HepG2 (cell line): Measurements from ENCODE around the gene GDAP1L1. TPM values are rescaled to one million over a fixed set of nuclear protein-coding genes. Genes with fewer than 3 reads are reported as not detected.

ENCODE experiments used
- CBFB ChIP-seq: sonication (generic); formaldehyde crosslinking; IDR thresholded peaks from 2 replicates; pipeline ENCODE4 v1.4.0; 2020; ENCODE audit warnings: missing genetic modification reagents
- CBX5 ChIP-seq: sonication (generic); formaldehyde crosslinking; IDR thresholded peaks from 2 replicates; pipeline ENCODE4 v1.4.0; 2020; ENCODE audit warnings: missing genetic modification reagents, borderline replicate concordance
- FOSL2 ChIP-seq: sonication (generic); formaldehyde crosslinking; IDR thresholded peaks from 2 replicates; pipeline ENCODE4 v1.4.0; 2020; ENCODE audit warnings: missing genetic modification reagents
- HNF4G ChIP-seq, 2 experiments: sonication (generic) in 1 of 2; formaldehyde crosslinking in 1 of 2; IDR thresholded peaks; 2 replicates each; pipeline versions ENCODE4 v1.4.0 to v1.6.1; 2011 to 2020; ENCODE audit warnings: borderline replicate concordance in 2 of 2, low read depth in 2 of 2, mild to moderate bottlenecking in 2 of 2, low read length in 1 of 2, missing genetic modification reagents in 1 of 2, moderate library complexity in 1 of 2
- MXI1 ChIP-seq: IDR thresholded peaks from 3 replicates; pipeline ENCODE4 v1.6.1; 2012; ENCODE audit warnings: low read depth, low read length, inconsistent platforms, borderline replicate concordance
- MYNN ChIP-seq: sonication (generic); formaldehyde crosslinking; IDR thresholded peaks from 2 replicates; pipeline ENCODE4 v1.4.0; 2020; ENCODE audit warnings: mild to moderate bottlenecking, low read depth, missing genetic modification reagents
- SALL1 ChIP-seq: sonication (generic); formaldehyde crosslinking; IDR thresholded peaks from 2 replicates; pipeline ENCODE4 v1.8.0; 2022; ENCODE audit warnings: mild to moderate bottlenecking, missing genetic modification reagents
- TEAD2 ChIP-seq: sonication (generic); formaldehyde crosslinking; IDR thresholded peaks from 2 replicates; pipeline ENCODE4 v1.9.0; 2021; ENCODE audit warnings: missing genetic modification reagents
- YEATS2 ChIP-seq: sonication (generic); formaldehyde crosslinking; IDR thresholded peaks from 2 replicates; pipeline ENCODE4 v1.4.0; 2020; ENCODE audit warnings: missing genetic modification reagents, borderline replicate concordance
- YEATS4 ChIP-seq: sonication (generic); formaldehyde crosslinking; IDR thresholded peaks from 2 replicates; pipeline ENCODE4 v1.4.0; 2020; ENCODE audit warnings: missing genetic modification reagents, borderline replicate concordance
- YY1 ChIP-seq: IDR thresholded peaks from 2 replicates; pipeline ENCODE4 v1.6.1; 2011; ENCODE audit warnings: low read length, low read depth, moderate library complexity, mild to moderate bottlenecking; ENCODE audit not compliant: insufficient read depth, insufficient replicate concordance
- ZC3H13 ChIP-seq: sonication (generic); formaldehyde crosslinking; IDR thresholded peaks from 2 replicates; pipeline ENCODE4 v1.8.1; 2023; ENCODE audit warnings: mild to moderate bottlenecking, missing genetic modification reagents, moderate library complexity
- ZFP62 ChIP-seq: sonication (generic); formaldehyde crosslinking; IDR thresholded peaks from 2 replicates; pipeline ENCODE4 v1.4.0; 2020; ENCODE audit warnings: missing genetic modification reagents
- ZNF451 ChIP-seq: sonication (generic); formaldehyde crosslinking; IDR thresholded peaks from 2 replicates; pipeline ENCODE4 v1.5.0; 2020; ENCODE audit warnings: mild to moderate bottlenecking, missing genetic modification reagents
- ZNF703 ChIP-seq: sonication (generic); formaldehyde crosslinking; IDR thresholded peaks from 2 replicates; pipeline ENCODE4 v1.5.1; 2020; ENCODE audit warnings: missing genetic modification reagents, mild to moderate bottlenecking, moderate library complexity, borderline replicate concordance
- ZNF782 ChIP-seq: sonication (generic); formaldehyde crosslinking; IDR thresholded peaks from 2 replicates; pipeline ENCODE4 v1.4.0; 2020; ENCODE audit warnings: missing genetic modification reagents, mild to moderate bottlenecking, borderline replicate concordance
- polyA plus RNA-seq, 8 experiments: library from polyadenylated mRNA; depleted of rRNA in 3 of 8; stranded (reverse) in 7 of 8; unstranded in 1 of 8; fragments of >200 nt; fragmentation: Illumina TruSeq in 4 of 8; extraction: Trizol in 4 of 8; gene quantifications; 2 replicates each; pipeline versions ENCODE4 v1.2.1 to v1.2.3, GENCODE V29; 2011 to 2016; ENCODE audit warnings: low read depth in 4 of 8, missing spikeins in 1 of 8, mixed read lengths in 1 of 8; ENCODE audit not compliant: insufficient read depth in 1 of 8
- total RNA-seq, 5 experiments: library from RNA; depleted of rRNA; stranded (reverse); fragments of >200 nt; fragmentation: Illumina TruSeq; extraction: Trizol; gene quantifications; 2 replicates each; pipeline ENCODE4 v1.2.3, GENCODE V29; 2016; ENCODE audit warnings: low read depth in 1 of 5
- TF ChIP-seq, protein P1 (sequence below): sonication (generic); formaldehyde crosslinking; IDR thresholded peaks from 2 replicates; pipeline ENCODE4 v1.5.1; 2020; ENCODE audit warnings: missing genetic modification reagents, mild to moderate bottlenecking, borderline replicate concordance
- TF ChIP-seq, protein P2 (sequence below): sonication (generic); formaldehyde crosslinking; IDR thresholded peaks from 2 replicates; pipeline ENCODE4 v1.5.1; 2020; ENCODE audit warnings: mild to moderate bottlenecking, missing genetic modification reagents
- TF ChIP-seq, protein P3 (sequence below): sonication (generic); formaldehyde crosslinking; IDR thresholded peaks from 2 replicates; pipeline ENCODE4 v1.8.1; 2023; ENCODE audit warnings: missing genetic modification reagents, inconsistent platforms, borderline replicate concordance
- TF ChIP-seq, protein P4 (sequence below): sonication (generic); formaldehyde crosslinking; IDR thresholded peaks from 2 replicates; pipeline ENCODE4 v1.4.0; 2020; ENCODE audit warnings: low read depth, mild to moderate bottlenecking, missing genetic modification reagents

Gene GDAP1L1
- total and polyA plus RNA-seq, 2 of the 13 experiments (the other 11 are each of a cell fraction or from before 2014, with no cell fraction given), result 0.04 TPM; not detected in 1

DNA sequence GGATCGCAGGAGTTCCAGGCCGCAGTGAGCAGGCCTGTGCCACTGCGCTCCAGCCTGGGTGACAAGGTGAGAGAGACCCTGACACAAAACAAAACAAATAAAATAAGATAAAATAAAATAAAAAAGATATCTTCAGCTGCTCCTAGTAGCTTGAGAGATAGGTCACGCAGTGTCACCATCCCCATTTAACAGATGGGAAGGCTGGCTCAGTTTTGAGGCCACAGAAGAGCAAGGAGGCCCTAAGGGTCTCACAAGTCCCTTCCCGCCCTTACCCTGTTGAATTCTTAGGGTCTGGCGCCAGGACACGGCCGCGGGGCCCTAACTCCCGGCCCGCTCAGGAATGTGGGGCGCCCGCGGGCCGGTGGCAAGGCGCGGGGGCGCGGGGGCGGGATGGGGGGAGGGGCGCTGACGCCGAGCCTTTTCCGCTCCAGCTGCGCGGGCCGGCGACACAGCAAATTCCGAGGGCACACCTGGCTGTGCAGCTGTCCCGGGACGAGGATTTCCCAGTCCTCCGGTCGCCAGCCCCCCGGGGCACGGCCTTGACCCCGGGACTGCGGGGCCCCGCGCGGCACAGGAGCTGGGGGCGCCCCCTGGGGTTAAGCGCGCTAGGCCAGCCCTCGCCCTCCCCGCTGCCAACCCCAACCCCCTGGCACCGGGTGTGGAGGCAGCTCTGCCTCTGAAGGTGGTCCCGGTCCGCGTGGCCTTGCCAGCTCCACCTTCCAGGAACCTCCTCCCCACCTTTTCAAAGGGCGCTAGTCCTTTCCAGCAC lies 79.5 kb downstream of the GDAP1L1 start (continued):
- TF ChIP-seq ZC3H13, result 0 out of 2 replicates have a peak, but pooled peaks have one; percentile 46
- TF ChIP-seq, protein P1, sequence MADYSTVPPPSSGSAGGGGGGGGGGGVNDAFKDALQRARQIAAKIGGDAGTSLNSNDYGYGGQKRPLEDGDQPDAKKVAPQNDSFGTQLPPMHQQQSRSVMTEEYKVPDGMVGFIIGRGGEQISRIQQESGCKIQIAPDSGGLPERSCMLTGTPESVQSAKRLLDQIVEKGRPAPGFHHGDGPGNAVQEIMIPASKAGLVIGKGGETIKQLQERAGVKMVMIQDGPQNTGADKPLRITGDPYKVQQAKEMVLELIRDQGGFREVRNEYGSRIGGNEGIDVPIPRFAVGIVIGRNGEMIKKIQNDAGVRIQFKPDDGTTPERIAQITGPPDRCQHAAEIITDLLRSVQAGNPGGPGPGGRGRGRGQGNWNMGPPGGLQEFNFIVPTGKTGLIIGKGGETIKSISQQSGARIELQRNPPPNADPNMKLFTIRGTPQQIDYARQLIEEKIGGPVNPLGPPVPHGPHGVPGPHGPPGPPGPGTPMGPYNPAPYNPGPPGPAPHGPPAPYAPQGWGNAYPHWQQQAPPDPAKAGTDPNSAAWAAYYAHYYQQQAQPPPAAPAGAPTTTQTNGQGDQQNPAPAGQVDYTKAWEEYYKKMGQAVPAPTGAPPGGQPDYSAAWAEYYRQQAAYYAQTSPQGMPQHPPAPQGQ (CRISPR knock-in tag), result no peak
- TF ChIP-seq HNF4G (IDR thresholded peaks at IDR 0.05; ENCODE audit: borderline replicate concordance, low read depth, low read length), result peak; percentile 47; the same call in 1 of the 2 replicates
- no peak for TF ChIP-seq HNF4G (CRISPR knock-in tag; IDR thresholded peaks at IDR 0.05; ENCODE audit: borderline replicate concordance, low read depth)
- TF ChIP-seq YEATS4 (CRISPR knock-in tag), result 0 out of 2 replicates have a peak, but pooled peaks have one; percentile 3
- peak; percentile 68 for TF ChIP-seq SALL1
- TF ChIP-seq, protein P2, sequence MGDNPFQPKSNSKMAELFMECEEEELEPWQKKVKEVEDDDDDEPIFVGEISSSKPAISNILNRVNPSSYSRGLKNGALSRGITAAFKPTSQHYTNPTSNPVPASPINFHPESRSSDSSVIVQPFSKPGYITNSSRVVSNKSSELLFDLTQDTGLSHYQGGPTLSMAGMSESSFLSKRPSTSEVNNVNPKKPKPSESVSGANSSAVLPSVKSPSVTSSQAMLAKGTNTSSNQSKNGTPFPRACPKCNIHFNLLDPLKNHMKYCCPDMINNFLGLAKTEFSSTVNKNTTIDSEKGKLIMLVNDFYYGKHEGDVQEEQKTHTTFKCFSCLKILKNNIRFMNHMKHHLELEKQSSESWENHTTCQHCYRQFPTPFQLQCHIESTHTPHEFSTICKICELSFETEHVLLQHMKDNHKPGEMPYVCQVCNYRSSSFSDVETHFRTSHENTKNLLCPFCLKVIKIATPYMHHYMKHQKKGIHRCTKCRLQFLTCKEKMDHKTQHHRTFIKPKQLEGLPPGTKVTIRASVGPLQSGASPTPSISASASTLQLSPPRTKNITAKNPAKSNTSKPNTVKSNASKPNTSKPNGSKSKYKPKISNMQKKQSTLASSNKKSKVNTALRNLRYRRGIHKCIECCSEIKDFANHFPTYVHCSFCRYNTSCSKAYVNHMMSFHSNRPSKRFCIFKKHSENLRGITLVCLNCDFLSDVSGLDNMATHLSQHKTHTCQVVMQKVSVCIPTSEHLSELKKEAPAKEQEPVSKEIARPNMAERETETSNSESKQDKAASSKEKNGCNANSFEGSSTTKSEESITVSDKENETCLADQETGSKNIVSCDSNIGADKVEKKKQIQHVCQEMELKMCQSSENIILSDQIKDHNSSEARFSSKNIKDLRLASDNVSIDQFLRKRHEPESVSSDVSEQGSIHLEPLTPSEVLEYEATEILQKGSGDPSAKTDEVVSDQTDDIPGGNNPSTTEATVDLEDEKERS, result 0 out of 2 replicates have a peak, but pooled peaks have one; percentile 17
- TF ChIP-seq, protein P3, sequence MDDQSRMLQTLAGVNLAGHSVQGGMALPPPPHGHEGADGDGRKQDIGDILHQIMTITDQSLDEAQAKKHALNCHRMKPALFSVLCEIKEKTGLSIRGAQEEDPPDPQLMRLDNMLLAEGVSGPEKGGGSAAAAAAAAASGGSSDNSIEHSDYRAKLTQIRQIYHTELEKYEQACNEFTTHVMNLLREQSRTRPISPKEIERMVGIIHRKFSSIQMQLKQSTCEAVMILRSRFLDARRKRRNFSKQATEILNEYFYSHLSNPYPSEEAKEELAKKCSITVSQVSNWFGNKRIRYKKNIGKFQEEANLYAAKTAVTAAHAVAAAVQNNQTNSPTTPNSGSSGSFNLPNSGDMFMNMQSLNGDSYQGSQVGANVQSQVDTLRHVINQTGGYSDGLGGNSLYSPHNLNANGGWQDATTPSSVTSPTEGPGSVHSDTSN (CRISPR knock-in tag), result no peak
- peak; percentile 29 for TF ChIP-seq FOSL2 (CRISPR knock-in tag)
- TF ChIP-seq MYNN, result no peak
- no peak for TF ChIP-seq ZFP62 (CRISPR knock-in tag)
- peak; percentile 46; the same call in 1 of the 2 replicates for TF ChIP-seq CBFB (CRISPR knock-in tag)
- no peak for TF ChIP-seq YEATS2 (CRISPR knock-in tag)
- TF ChIP-seq ZNF782 (CRISPR knock-in tag), result no peak
- TF ChIP-seq TEAD2 (CRISPR knock-in tag), result no peak
- TF ChIP-seq, protein P4, sequence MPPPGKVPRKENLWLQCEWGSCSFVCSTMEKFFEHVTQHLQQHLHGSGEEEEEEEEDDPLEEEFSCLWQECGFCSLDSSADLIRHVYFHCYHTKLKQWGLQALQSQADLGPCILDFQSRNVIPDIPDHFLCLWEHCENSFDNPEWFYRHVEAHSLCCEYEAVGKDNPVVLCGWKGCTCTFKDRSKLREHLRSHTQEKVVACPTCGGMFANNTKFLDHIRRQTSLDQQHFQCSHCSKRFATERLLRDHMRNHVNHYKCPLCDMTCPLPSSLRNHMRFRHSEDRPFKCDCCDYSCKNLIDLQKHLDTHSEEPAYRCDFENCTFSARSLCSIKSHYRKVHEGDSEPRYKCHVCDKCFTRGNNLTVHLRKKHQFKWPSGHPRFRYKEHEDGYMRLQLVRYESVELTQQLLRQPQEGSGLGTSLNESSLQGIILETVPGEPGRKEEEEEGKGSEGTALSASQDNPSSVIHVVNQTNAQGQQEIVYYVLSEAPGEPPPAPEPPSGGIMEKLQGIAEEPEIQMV (CRISPR knock-in tag), result no peak; the same call in 1 of the 2 replicates
- TF ChIP-seq CBX5 (CRISPR knock-in tag), result no peak
- TF ChIP-seq ZNF703 (CRISPR knock-in tag), result 0 out of 2 replicates have a peak, but pooled peaks have one; percentile 52
- peak; percentile 18 for TF ChIP-seq YY1
- TF ChIP-seq MXI1, result no peak
- no peak for TF ChIP-seq ZNF451 (CRISPR knock-in tag)
